ENCODE data around the gene KIF16B.

GRCh38 chr20:16286601-16287000 lies 286.6 kb downstream of the KIF16B start:
- no peak for TF ChIP-seq CTCF (conservative IDR thresholded peaks at IDR 0.05; ENCODE audit: low read depth, low read length)
- no peak for TF ChIP-seq EZH2 (IDR thresholded peaks at IDR 0.05; ENCODE audit: borderline replicate concordance, low read depth, low read length, poor library complexity, severe bottlenecking)
